Epithelial cell of esophagus (primary cell): Measurements from ENCODE around the gene RAMP2.
A peak's percentile ranks its signal among the peaks of the same experiment; 100 is the strongest.

Experiments
- DNase-seq: peaks from one replicate; pipeline ENCODE4 v3.0.0; 2010; ENCODE audit warnings: low read depth
- H3K4me3 ChIP-seq: 2 replicates; pipeline ENCODE4 v1.5.1; 2011; ENCODE audit warnings: mild to moderate bottlenecking, low read length, control low read depth
- CTCF ChIP-seq: IDR thresholded peaks from 2 replicates; pipeline ENCODE4 v1.5.1; 2011; ENCODE audit warnings: low read depth, mild to moderate bottlenecking, low read length, control low read depth, inconsistent platforms; ENCODE audit not compliant: insufficient read depth; ENCODE audit errors: missing control alignments

RAMP2 gene

DNA sequence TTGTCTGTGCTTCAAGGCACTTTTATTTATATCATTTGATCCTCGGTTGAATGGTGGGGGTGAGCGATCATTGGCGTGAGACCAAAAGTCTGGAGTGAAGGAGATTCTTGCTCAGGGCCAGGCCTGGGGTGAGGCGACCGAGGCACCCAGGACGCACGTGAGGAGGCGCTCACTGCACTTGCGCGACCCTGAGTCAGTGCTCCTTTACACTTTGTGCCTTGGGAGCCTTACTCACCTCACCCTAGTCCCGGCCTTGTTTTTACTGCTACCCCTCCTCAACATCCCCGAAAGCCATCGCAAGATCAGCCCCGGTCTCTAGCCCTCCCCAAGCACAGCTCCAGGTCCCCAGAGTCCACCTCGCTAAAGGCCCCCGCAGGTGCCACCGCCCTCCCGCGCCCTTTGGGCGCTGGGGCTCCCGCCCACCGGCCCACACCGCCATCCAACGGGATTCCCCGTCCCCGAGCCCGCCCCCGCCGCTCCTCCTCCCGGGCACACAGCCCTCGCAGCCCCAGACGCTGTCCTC is 16.7 kb upstream of the RAMP2 start:
- DNase-seq, result peak; percentile 66
- TF ChIP-seq CTCF, result no peak
- peak overlapping the region; percentile 69 for H3K4me3 ChIP-seq

GRCh38 chr17:42744806-42745617 is 16.0 kb upstream of the RAMP2 start, which contains the start of gene EZH1:
EZH1 (minus strand) TSS chr17:42745040; CDS start chr17:42728941, 16,099 bp downstream.
- peak; percentile 91 for DNase-seq
- peak within 1 kb of the TSS; percentile 69 for H3K4me3 ChIP-seq
- TF ChIP-seq CTCF, result no peak

- H3K4me3 ChIP-seq, result no peak overlapping the region
- DNase-seq, result no peak
- no peak for TF ChIP-seq CTCF
Observed at GRCh38 chr17:42748202-42748907, 12.7 kb upstream of the RAMP2 start.

GRCh38 chr17:42748908-42749798 is 11.9 kb upstream of the RAMP2 start:
- no peak overlapping the region for H3K4me3 ChIP-seq
- TF ChIP-seq CTCF, result no peak
- DNase-seq, result no peak

DNA sequence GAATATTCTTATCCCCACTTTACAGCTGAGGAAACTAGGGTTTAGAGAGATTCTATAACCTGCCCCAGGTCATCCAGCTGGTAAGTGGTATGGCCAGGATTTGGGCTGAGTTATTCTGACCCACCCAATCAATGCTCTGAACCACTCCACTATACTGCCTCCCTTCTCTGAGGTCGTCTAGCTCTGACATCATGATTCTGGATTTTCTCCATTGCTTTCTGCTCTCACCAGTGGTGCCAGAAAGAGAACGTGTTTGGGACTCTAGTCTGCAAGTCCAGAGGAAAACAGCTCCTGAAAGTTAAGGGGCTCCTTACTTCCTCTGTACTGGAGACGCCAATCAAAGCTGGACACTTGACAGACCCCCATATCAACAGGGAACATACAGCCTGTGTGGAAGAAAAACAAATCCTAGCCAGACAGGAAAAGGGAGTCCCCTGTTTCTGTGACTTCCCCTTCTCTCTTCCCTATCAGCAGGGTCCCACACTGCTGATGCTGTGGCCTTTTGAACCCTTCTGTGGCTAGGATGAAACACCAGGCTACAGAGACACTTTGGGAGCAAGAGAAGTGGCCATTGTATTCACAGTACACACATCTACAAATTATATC is 10.2 kb upstream of the RAMP2 start:
- H3K4me3 ChIP-seq, result no peak overlapping the region
- DNase-seq, result no peak
- TF ChIP-seq CTCF, result no peak

DNA sequence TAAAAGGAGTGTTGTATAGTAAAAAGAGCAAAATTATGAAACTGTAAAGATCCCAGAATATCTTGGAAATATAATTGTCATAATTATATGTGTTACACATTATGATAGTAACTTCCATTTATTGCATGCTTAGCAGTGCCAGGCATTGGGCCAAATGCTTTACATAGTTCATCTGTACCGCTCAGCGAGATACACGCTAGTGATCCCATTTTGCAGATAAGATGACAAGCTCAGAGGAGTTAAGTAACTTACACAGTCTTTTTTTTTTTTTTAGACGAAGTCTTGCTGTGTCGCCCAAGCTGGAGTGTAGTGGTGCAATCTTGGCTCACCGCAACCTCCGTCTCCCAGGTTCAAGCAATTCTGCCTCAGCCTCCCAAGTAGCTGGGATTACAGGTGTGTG is 9.4 kb upstream of the RAMP2 start:
- no peak overlapping the region for H3K4me3 ChIP-seq
- no peak for DNase-seq
- TF ChIP-seq CTCF, result no peak
